GM12878 (cell line): ENCODE results near the gene HSPA12B. TPM values are rescaled to one million over a fixed set of nuclear protein-coding genes. Genes with fewer than 3 reads are reported as not detected.

Experiments used
- CHD1 ChIP-seq: IDR thresholded peaks from 2 replicates; pipeline ENCODE4 v1.6.1; 2012; ENCODE audit warnings: low read depth, low read length, improper control_type of control experiment
- CHD2 ChIP-seq: IDR thresholded peaks from 2 replicates; pipeline ENCODE4 v1.6.1; 2011; ENCODE audit warnings: low read depth, low read length, improper control_type of control experiment, borderline replicate concordance
- EGR1 ChIP-seq, 2 experiments: IDR thresholded peaks; 1 replicate in 1 of 2; 2 replicates in 1 of 2; pipeline ENCODE4 v1.6.1; 2011 to 2012; ENCODE audit warnings: low read depth in 2 of 2, low read length in 2 of 2, borderline replicate concordance in 1 of 2, mild to moderate bottlenecking in 1 of 2, moderate library complexity in 1 of 2
- FOXM1 ChIP-seq: IDR thresholded peaks from 2 replicates; pipeline ENCODE4 v1.6.1; 2012; ENCODE audit warnings: low read depth, mild to moderate bottlenecking, inconsistent platforms, low read length, moderate library complexity
- NFXL1 ChIP-seq: fragments of 450-650 bp; IDR thresholded peaks from 2 replicates; pipeline ENCODE4 v1.6.1; 2017; ENCODE audit warnings: antibody characterized with exemption, mild to moderate bottlenecking, borderline replicate concordance
- NR2C2 ChIP-seq: IDR thresholded peaks from 2 replicates; pipeline ENCODE4 v1.6.1; 2011; ENCODE audit warnings: borderline replicate concordance, low read depth; ENCODE audit not compliant: control insufficient read depth, insufficient read length
- NR2F1 ChIP-seq: fragments of 450-650 bp; conservative IDR thresholded peaks from 2 replicates; pipeline ENCODE4 v1.6.1; 2017; ENCODE audit warnings: mild to moderate bottlenecking
- PAX5 ChIP-seq: IDR thresholded peaks from 2 replicates; pipeline ENCODE4 v1.6.1; 2011; ENCODE audit warnings: low read depth, low read length, borderline replicate concordance
- RBBP5 ChIP-seq: fragments of 200-600 bp; sonication (generic); conservative IDR thresholded peaks from 2 replicates; pipeline ENCODE4 v1.6.1; 2016
- SIN3A ChIP-seq: IDR thresholded peaks from 2 replicates; pipeline ENCODE4 v1.6.1; 2012; ENCODE audit warnings: low read depth, low read length, improper control_type of control experiment
- SRF ChIP-seq, 2 experiments: IDR thresholded peaks; 2 replicates each; pipeline ENCODE4 v1.6.1; 2011; ENCODE audit warnings: low read depth in 2 of 2, low read length in 2 of 2, mild to moderate bottlenecking in 1 of 2, moderate library complexity in 1 of 2
- ZSCAN29 ChIP-seq: fragments of 450-650 bp; IDR thresholded peaks from 2 replicates; pipeline ENCODE4 v1.6.1; 2017; ENCODE audit warnings: mild to moderate bottlenecking, moderate library complexity
- polyA plus RNA-seq, 11 experiments: library from polyadenylated mRNA; depleted of rRNA in 4 of 11; unstranded in 6 of 11; stranded (reverse) in 5 of 11; fragments of >200 nt; fragmentation: Nextera tagmentation in 4 of 11; fragmentation: Illumina TruSeq in 1 of 11; extraction: Ambion mirVana in 4 of 11; extraction: Trizol in 1 of 11; gene quantifications; 1 replicate in 1 of 11; 2 replicates in 10 of 11; pipeline versions ENCODE4 v1.2.1 to v1.2.3, GENCODE V29; 2011 to 2016; ENCODE audit warnings: inconsistent platforms in 2 of 11, missing spikeins in 2 of 11, low read depth in 1 of 11
- total RNA-seq, 4 experiments: library from RNA; depleted of rRNA in 3 of 4; stranded (reverse); fragments of >200 nt in 3 of 4; fragmentation: Illumina TruSeq in 1 of 4; extraction: Trizol in 1 of 4; gene quantifications; 2 replicates each; pipeline versions ENCODE4 v1.2.1 to v1.2.3, GENCODE V29; 2013 to 2021
- TF ChIP-seq, protein P1 (sequence below): fragments of 450-650 bp; formaldehyde crosslinking; IDR thresholded peaks from 2 replicates; pipeline ENCODE4 v1.4.0; 2022; ENCODE audit warnings: mild to moderate bottlenecking, moderate library complexity
- TF ChIP-seq, protein P2 (sequence below): IDR thresholded peaks from 2 replicates; pipeline ENCODE4 v1.6.1; 2011; ENCODE audit warnings: borderline replicate concordance, low read depth, mild to moderate bottlenecking, moderate library complexity, mixed read lengths, low read length; ENCODE audit not compliant: insufficient read depth; ENCODE audit errors: extremely low read length
- TF ChIP-seq, protein P3 (sequence below): fragments of 450-650 bp; IDR thresholded peaks from 2 replicates; pipeline ENCODE4 v1.6.1; 2016; ENCODE audit warnings: mild to moderate bottlenecking
- TF ChIP-seq, protein P4 (sequence below): fragments of 150-350 bp; IDR thresholded peaks from 2 replicates; pipeline ENCODE4 v1.6.1; 2016; ENCODE audit warnings: low read depth, low read length
- TF ChIP-seq, protein P5 (sequence below): IDR thresholded peaks from 2 replicates; pipeline ENCODE4 v1.6.1; 2011; ENCODE audit warnings: low read depth, low read length, improper control_type of control experiment, borderline replicate concordance

HSPA12B gene
- total and polyA plus RNA-seq, 10 of the 15 experiments (the other 5 are each of a cell fraction or from before 2014, with no cell fraction given) = 0.08 TPM; not detected in 9

DNA sequence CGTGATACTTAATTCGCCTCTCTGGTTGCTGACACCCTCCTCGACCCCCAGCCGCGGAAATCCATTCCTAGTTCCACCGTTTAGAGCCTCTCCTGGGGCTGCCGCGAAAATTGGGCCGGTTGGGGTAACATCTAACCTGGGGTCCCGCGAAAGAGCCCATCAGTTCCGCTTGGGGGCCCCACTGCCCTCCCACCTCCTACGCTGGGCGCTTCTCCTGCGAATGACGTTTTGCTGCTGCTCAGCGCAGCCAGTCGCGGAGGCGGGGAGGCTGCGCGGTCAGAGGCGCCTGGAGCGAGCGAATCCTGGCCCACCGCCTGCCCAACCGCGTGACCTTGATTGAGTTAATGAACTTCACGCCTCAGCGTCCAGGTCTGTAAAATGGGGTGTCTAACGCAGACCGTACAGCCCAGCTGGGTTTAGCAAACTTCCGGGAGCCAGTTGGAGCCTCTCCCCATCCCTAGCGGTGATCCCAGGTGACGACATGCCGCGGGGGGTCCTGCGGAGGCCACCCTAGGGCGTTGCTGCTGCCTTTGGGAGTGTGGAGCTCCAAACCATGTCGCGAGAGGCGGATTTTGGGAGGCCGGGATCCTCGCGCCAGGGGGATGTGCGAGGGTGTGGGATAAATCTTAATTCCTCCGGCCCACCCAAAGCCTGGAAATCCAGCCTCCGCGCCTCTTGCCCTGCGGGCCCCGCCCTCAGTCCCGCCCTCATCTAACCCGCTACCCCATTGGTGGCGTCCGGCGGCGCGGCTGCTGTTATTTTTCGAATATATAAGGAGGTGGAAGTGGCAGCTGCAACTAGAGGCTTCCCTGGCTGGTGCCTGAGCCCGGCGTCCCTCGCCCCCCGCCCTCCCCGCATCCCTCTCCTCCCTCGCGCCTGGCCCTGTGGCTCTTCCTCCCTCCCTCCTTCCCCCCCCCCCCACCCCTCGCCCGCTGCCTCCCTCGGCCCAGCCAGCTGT, 63.3 kb downstream of the HSPA12B start, which contains the start of gene CDC25B (continued):
- TF ChIP-seq, protein P1, sequence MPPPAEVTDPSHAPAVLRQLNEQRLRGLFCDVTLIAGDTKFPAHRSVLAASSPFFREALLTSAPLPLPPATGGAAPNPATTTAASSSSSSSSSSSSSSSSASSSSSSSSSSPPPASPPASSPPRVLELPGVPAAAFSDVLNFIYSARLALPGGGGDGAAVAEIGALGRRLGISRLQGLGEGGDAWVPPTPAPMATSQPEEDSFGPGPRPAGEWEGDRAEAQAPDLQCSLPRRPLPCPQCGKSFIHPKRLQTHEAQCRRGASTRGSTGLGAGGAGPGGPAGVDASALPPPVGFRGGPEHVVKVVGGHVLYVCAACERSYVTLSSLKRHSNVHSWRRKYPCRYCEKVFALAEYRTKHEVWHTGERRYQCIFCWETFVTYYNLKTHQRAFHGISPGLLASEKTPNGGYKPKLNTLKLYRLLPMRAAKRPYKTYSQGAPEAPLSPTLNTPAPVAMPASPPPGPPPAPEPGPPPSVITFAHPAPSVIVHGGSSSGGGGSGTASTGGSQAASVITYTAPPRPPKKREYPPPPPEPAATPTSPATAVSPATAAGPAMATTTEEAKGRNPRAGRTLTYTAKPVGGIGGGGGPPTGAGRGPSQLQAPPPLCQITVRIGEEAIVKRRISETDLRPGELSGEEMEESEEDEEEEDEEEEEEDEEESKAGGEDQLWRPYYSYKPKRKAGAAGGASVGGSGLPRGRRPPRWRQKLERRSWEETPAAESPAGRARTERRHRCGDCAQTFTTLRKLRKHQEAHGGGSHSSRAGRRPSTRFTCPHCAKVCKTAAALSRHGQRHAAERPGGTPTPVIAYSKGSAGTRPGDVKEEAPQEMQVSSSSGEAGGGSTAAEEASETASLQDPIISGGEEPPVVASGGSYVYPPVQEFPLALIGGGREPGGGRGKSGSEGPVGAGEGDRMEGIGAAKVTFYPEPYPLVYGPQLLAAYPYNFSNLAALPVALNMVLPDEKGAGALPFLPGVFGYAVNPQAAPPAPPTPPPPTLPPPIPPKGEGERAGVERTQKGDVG (CRISPR knock-in tag) = no peak
- TF ChIP-seq, protein P2, sequence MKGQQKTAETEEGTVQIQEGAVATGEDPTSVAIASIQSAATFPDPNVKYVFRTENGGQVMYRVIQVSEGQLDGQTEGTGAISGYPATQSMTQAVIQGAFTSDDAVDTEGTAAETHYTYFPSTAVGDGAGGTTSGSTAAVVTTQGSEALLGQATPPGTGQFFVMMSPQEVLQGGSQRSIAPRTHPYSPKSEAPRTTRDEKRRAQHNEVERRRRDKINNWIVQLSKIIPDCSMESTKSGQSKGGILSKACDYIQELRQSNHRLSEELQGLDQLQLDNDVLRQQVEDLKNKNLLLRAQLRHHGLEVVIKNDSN = peak; percentile 22
- TF ChIP-seq NR2F1 (peak; percentile 86), NFXL1 (no peak), CHD2 (0 out of 2 replicates have a peak, but pooled peaks have one; percentile 42), ZSCAN29 (no peak), CHD1 (no peak), FOXM1 (peak; percentile 89), RBBP5 (no peak), EGR1 (IDR thresholded peaks at IDR 0.05; ENCODE audit: borderline replicate concordance in 1 of 2, low read depth in 2 of 2, low read length in 2 of 2) (peak in 1 of 2 experiments; percentile 86; a peak in 2 of 3 replicates), SRF (IDR thresholded peaks at IDR 0.05; ENCODE audit: low read depth in 2 of 2, low read length in 2 of 2) (no peak), PAX5 (peak; percentile 83; the same call in 1 of the 2 replicates), NR2C2 (no peak), SIN3A (peak; percentile 85)
- TF ChIP-seq, protein P3, sequence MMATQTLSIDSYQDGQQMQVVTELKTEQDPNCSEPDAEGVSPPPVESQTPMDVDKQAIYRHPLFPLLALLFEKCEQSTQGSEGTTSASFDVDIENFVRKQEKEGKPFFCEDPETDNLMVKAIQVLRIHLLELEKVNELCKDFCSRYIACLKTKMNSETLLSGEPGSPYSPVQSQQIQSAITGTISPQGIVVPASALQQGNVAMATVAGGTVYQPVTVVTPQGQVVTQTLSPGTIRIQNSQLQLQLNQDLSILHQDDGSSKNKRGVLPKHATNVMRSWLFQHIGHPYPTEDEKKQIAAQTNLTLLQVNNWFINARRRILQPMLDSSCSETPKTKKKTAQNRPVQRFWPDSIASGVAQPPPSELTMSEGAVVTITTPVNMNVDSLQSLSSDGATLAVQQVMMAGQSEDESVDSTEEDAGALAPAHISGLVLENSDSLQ = peak; percentile 49
- TF ChIP-seq, protein P4, sequence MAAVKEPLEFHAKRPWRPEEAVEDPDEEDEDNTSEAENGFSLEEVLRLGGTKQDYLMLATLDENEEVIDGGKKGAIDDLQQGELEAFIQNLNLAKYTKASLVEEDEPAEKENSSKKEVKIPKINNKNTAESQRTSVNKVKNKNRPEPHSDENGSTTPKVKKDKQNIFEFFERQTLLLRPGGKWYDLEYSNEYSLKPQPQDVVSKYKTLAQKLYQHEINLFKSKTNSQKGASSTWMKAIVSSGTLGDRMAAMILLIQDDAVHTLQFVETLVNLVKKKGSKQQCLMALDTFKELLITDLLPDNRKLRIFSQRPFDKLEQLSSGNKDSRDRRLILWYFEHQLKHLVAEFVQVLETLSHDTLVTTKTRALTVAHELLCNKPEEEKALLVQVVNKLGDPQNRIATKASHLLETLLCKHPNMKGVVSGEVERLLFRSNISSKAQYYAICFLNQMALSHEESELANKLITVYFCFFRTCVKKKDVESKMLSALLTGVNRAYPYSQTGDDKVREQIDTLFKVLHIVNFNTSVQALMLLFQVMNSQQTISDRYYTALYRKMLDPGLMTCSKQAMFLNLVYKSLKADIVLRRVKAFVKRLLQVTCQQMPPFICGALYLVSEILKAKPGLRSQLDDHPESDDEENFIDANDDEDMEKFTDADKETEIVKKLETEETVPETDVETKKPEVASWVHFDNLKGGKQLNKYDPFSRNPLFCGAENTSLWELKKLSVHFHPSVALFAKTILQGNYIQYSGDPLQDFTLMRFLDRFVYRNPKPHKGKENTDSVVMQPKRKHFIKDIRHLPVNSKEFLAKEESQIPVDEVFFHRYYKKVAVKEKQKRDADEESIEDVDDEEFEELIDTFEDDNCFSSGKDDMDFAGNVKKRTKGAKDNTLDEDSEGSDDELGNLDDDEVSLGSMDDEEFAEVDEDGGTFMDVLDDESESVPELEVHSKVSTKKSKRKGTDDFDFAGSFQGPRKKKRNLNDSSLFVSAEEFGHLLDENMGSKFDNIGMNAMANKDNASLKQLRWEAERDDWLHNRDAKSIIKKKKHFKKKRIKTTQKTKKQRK = no peak
- TF ChIP-seq, protein P5, sequence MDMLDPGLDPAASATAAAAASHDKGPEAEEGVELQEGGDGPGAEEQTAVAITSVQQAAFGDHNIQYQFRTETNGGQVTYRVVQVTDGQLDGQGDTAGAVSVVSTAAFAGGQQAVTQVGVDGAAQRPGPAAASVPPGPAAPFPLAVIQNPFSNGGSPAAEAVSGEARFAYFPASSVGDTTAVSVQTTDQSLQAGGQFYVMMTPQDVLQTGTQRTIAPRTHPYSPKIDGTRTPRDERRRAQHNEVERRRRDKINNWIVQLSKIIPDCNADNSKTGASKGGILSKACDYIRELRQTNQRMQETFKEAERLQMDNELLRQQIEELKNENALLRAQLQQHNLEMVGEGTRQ = no peak
